MV-4-11 (cell line): ENCODE results near the gene BAHCC1.

Source experiments
- DNase-seq: peaks from one replicate; lab custom pipeline; 2025; lab: John Stamatoyannopoulos, UW

BAHCC1 gene

GRCh38 chr17:81514739-81515529 is 119.7 kb downstream of the BAHCC1 start:
- peak; percentile 68 for DNase-seq

GRCh38 chr17:81515530-81516041 is 120.3 kb downstream of the BAHCC1 start:
- DNase-seq, result no peak
